GM21737 (cell line): ENCODE measurements around the gene ZNF420.
A peak's percentile ranks its signal among the peaks of the same experiment; 100 is the strongest.
"Not testable (repeated sequence)": the region's sequence is repeated elsewhere in the genome, so short reads cannot be mapped to it uniquely, and the experiment has no call there.

Experiments used
- ATAC-seq: cut with Tn5 transposase; IDR thresholded peaks from one replicate; pipeline ENCODE4 v1.9.1; 2021; ENCODE audit warnings: mild to moderate bottlenecking, moderate library complexity; ENCODE audit not compliant: unreplicated experiment

Gene ZNF420

DNA sequence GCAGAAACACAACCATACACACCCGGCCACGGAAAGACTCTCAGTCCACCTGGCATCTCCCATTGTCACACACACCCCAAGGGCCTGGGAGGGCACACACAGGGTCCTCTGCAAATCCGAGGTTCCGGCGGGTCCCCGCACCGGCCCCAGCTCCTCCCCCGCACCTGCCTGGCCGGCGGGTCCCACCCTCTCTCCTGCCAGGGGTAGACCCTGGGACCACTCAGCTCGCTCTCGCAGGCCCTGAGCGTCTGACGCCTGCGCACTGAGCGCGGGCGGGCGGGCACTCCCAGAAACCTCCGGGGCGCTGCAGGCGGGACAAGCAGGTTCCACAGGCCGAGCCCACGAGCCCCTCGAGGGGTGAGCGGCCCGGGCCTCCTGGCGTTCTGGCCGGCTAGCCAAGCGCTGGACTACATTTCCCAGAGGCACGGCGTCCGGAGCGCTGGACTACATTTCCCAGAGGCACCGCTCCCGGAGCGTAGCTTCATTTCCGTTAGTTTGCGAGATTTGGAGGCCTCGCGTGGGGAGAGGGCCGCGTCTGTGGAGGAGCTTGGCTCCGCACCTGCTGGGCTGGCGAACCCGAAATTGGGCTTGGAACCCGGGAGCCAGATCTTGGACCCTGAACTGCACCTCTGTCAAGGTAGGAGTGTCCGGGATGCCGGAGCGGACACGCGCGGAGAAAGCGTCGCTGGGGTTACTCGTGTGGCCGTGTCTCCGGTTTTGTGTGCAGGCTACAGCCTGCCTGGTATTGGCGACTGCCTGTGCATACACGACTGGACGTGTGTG, at the start of gene ZNF420:
Gene ZNF420, plus strand, starts transcription at position 500 of the 783 bp plus-strand sequence. CDS start 10,686 bp downstream, outside the sequence.
- peak; percentile 97 for ATAC-seq

DNA sequence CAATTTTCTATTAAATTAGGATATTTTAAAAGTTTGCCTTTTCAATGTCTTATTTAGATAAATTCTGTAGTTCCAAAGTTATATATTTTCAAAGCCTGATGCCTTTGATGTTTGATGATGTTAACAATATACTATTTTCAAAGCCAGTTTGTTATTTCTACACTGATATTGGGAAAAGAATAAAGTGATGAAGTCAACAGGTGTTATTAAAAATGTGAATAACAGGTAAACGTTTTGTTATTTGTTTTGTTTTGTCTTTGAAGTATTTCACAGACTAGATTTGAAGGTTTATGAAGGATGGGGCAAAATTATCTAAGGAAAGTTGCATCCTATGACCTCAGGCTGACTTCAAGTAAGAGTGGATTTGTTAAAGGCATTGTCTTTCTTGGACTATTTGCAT, 33.1 kb upstream of the ZNF420 start:
- no peak for ATAC-seq

DNA sequence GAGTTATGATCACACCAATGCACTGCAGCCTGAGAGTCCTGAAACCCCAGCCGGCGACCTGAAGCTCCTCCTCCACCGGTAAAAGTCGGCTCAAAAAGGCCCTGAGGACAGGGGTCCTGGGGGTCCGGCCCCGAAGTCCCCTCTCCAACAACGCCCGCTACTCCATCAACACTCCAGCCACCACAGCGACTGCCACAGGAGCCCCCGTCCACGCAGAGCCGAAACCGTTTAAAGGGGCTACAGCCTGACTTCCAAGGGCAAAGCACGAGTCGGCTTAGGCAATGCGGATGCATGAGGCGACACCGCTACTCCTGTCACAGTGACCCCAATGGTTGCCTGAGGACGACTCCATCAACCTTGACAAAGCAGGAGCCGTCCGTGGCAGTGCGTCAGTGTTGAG, 22.9 kb upstream of the ZNF420 start:
- no peak for ATAC-seq

DNA sequence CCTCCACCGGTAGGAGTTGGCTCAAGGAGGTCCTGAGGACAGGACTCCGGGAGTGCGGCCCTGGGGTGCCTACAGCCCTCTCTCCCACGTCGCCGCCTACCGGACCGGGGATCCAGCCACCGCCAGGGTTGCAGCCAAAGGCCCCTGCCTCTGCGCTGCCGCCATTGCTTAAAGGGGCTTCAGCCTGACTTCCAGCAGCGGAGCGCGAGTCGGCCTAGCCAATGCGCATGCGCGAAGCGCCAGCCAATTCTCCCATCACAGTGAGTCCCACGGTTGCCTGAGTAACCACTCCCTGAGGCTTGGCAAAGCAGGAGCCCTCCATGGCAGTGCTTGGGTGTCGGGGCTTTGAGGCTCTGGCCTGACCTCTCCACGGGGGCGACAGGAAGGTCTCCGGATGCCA, 21.5 kb upstream of the ZNF420 start:
- no peak for ATAC-seq

DNA sequence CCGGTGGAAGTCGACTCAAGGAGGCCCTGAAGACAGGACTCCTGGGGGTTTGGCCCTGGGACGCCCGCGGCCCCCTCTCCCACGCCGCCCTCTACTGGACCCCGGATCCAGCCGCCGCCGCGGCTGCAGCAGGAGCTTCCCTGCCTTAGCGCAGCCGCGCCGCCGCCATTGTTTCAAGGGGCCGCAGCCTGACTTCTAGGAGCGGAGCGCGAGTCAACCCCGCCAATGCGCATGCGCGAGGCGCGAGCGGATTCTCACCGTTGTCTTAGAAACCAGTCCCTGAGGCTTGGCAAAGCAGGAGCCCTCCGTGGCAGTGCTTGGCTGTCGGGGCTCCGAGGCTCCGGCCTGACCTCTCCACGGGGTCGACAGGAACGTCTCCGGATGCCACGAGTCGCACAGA, 19.1 kb upstream of the ZNF420 start:
- ATAC-seq: no peak

DNA sequence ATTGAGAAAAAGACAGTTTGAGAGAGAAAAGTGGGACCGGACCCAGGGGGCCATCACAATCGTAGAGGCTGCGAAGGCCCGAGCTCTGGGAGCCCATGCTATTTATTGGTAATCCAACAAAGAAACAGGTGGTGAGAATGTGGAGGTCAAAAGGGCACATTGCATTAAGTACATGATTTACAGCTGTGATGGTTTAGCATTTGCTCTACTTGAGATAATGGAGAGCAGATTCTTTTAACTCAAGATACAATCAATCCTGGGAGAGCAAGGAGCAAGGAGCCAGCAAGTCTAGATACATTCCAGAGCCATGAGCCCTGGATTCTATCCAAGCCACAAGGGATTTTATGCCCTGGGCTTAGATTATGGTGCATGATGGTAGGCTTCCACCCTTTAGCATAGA, 13.3 kb upstream of the ZNF420 start:
- not testable (repeated sequence) for ATAC-seq

DNA sequence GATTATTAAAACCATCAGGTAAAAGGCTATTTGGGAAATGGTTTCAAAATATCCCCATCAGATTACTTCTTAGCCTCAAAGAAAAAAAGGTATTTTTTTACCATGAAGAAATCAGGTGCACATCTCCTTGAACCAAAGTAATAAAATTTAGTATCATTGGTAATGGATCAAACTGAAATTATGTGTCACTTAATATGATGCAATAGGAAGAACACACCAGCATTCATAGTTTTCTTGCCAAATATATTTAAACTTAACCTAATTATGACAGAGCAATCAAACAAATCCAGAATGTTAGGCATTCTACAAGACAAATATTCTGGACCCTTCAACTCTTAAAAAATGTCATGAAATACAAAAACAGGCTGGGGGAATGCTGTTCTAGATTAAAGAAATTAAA, 4.1 kb upstream of the ZNF420 start:
- ATAC-seq: no peak

DNA sequence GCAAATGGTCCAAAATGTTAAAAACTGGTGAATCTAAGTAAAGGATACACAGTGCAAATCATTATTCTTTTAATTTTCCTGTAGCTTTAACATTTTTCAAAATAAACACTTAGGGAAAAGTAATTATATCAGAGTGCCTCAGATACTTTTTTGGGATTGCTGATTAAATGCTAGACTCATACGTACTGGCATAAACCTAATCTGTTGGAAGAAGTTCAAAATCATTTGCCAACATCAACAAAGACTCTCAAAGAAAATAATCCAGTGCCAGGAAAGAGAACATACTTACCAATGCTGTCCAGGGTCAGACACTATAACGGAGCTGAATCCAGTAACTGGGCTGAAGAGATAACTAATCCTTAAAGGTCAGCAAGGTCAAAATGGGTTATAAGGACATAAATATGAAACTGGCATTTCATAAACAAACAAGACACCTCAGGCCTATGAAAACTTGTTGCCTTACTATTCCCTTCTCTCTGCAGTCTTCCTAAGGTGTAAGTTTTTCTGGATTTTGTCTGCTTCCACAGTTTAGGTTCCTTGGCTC, 3.3 kb upstream of the ZNF420 start:
- ATAC-seq: no peak

DNA sequence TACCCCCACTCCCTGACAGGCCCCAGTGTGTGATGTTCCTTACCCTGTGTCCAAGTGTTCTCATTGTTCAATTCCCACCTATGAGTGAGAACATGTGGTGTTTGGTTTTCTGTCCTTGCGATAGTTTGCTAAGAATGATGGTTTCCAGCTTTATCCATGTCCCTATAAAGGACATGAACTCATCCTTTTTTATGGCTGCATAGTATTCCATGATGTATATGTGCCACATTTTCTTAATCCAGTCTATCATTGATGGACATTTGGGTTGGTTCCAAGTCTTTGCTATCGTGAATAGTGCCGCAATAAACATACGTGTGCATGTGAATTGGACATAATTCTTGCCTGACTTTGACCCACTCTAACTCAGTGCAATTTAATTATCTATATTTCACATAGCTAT, 1.7 kb upstream of the ZNF420 start:
- not testable (repeated sequence) for ATAC-seq

DNA sequence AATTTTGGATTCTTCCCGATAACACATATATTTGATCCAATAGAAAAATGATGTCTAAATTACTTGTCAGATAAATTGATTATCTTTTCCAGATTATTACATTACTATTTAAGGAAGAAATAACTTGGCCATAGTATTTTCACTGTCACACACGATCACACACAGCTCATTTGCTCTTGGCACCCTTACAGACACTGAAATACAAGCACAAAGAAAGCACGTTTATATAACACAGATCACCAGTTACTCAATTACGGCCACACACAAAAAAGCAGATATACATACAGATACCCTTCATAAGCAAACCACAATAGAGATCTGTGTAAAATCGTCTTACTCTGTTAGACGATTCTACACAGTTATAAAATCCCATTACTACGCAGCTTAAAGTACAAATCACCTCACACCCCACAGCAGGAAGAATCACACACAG, 716 bp upstream of the ZNF420 start:
- ATAC-seq: no peak

DNA sequence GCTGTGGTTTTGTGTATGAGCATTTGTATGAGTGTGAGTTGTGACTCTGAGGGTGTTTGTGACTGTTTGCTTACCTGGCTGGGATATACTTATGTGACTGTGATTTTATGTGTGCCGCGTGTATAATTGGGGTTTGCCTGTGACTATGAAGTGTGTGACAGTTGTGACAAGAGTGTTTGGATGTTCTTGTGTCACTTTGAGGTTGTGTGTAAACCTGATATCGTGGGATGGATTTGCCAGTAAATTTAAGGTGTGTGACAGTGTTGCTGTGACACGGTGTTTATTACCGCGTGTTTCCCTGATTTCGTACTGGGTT, 442 bp downstream of the ZNF420 start:
- no peak for ATAC-seq

DNA sequence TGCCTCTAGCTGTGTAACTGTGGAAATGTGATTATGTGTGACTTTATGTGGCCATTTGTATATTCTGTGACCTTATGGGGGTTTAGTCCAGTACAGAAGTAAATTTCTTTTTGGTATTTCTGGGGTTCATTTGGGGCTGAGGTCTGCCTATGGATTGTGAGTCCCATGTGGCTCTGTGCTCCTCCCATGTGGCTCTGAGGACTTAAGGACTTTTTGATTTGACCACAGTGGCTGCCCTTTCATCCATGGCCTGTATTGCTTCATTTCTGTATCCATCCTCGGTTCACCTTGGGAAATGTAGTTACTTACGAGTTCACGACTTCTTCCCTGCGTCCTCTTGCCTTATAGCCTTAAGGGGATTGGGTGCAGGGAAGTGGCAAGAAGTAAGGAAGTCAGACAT, 1.0 kb downstream of the ZNF420 start:
- no peak for ATAC-seq

DNA sequence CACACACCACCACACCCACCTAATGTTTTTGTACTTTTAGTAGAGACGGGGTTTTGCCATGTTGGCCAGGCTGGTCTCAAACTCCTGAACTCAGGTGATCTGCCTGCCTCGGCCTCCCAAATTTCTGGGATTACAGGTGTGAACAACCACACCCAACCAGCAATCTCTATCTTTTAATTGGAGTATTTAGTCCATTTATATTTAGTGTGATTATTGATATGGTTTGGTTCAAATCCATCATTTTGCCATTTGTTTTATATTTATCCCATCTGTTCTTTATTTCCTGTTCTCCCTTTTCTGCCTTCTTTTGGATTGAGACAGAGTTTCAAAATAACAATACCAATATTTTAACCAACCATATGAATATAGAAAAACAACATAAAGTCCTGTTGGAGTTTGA, 4.1 kb downstream of the ZNF420 start:
- no peak for ATAC-seq

DNA sequence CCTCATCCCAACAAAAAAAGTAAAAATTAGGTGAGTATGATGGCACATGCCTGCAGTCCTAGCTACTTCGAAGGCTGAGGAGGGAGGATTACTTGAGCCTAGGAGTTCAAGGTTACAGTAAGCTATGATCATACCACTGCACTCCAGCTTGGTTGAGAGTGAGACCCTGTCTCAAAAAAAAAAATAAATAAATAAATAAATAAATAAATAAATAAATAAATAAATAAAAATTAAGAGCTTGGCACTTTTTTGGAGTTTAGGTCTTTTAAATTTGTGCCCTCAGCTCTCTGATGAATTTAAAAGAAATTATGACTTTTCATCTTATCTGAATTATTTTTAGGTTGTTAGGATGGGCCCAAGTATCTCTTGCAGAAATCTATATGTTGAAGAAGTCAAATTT, 8.9 kb downstream of the ZNF420 start:
- ATAC-seq: no peak

DNA sequence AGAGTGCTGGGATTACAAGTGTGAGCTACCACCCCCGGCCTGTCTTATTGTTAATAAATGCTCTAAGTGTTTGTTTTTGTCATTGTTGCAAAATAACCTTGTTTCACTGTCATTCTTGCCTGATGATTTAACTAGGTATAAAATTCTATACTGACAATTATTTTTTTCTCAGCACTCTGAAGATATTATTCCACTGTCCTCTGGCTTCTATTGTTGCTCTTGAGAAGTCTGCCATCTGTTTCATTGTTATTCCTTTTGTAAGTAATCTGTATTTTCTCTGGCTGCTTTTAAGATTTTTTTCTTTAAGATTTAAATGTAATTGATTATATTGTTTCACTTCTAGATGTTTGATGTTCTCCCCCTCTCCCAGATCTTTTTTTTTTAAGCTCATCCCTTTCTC, 17.6 kb downstream of the ZNF420 start:
- no peak for ATAC-seq

DNA sequence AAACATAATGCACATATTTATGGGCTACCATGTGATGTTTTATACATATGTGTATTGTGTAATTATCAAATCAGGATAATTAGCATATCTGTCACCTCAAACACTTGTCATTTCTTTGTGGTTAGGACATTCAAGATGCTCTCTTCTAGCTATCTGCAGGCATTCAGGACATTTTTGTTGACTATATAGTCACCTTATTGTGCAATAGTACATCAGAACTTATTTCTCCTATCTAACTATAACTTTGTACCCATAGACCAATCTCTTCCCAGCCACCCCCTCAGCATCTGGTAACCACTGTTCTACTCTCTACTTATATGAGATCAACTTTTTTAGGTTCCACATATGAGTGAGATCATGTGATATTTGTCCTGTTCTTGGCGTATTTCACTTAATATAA, 20.3 kb downstream of the ZNF420 start:
- ATAC-seq: no peak

DNA sequence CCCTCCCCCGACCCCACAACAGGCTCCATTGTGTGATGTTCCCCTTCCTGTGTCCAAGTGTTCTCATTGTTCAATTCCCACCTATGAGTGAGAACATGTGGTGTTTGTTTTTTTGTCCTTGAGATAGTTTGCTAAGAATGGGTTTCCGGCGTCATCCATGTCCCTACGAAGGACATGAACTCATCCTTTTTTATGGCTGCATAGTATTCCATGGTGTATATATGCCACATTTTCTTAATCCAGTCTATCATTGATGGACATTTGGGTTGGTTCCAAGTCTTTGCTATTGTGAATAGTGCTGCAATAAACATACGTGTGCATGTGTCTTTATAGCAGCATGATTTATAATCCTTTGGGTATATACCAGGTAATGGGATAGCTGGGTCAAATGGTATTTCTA, 25.9 kb downstream of the ZNF420 start:
- not testable (repeated sequence) for ATAC-seq

DNA sequence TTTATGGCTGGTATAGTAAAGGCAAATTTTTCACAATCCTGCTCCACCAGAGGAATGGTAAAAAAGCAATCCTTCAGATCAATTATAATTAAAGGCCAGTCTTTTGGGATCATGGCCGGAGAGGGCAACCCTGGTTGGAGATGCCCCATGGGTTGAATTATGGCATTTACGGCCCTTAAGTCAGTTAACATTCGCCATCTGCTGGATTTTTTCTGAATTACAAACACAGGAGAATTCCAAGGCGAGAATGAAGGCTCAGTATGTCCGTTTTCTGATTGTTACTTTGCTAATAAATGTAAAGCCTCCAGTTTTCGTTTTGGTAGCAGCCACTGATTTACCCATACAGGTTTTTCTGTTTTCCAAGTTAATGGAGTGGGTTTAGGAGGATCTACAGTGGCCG, 33.5 kb downstream of the ZNF420 start:
- ATAC-seq: not testable (repeated sequence)

DNA sequence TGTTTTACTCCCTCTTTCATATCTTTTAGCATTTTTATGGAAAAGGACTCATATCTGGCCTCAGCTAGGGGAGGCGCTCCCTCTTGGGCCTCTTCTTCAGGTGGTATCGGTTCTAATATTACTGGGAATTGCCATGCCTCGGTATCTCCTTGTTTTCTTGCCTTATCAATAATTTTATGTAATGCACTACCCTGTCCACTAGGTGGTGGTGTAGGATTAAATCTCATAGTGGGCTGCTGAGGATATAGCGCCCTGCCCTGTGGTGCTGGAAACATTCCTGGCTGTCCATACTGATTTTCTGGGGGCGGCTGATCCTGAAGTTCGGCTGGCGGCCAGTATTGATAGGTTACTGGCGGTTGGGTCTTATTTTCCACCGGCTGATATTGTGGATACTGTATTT, 35.8 kb downstream of the ZNF420 start:
- ATAC-seq: no peak

DNA sequence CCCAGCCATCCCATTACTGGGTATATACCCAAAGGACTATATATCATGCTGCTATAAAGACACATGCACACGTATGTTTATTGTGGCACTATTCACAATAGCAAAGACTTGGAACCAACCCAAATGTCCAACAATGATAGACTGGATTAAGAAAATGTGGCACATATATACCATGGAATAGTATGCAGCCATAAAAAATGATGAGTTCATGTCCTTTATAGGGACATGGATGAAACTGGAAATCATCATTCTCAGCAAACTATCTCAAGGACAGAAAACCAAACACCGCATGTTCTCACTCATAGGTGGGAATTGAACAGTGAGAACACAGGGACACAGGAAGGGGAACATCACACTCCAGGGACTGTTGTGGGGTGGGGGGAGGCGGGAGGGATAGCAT, 43.9 kb downstream of the ZNF420 start:
- not testable (repeated sequence) for ATAC-seq

DNA sequence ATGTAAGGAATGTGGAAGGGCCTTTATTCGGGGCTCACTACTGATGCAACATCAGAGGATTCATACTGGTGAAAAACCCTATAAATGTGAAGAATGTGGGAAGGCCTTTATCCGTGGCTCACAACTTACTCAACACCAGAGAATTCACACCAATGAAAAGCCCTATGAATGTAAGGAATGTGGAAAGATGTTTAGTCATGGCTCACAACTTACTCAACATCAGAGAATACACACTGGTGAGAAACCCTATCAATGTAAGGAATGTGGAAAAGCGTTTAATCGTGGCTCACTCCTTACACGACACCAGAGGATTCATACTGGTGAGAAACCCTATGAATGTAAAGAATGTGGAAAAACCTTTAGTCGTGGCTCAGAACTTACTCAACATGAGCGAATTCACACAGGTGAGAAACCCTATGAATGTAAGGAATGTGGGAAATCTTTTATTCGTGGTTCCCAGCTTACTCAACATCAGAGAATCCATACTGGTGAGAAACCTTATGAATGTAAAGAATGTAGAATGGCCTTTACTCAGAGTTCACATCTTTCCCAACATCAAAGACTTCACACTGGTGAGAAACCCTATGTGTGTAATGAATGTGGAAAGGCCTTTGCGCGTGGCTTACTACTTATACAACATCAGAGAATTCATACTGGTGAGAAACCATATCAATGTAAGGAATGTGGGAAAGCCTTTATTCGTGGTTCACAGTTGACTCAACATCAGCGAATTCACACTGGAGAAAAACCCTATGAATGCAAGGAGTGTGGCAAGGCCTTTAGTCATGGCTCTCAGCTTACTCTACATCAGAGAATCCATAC, 50.0 kb downstream of the ZNF420 start:
- ATAC-seq: no peak

DNA sequence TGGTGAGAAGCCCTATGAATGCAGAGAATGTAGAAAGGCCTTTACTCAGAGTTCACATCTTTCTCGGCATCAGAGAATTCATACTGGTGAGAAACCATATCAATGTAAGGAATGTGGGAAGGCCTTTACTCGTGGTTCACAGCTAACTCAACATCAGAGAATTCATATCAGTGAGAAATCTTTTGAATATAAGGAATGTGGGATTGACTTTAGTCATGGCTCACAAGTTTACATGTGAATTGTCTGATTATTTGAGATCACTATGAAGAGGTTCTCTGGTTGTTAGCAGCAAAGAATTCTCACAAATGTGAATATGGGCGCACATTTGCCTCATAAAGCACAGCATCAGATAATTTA, 50.6 kb downstream of the ZNF420 start:
- ATAC-seq: no peak
